T-helper 1 cell treated with Interleukin-12 subunit alpha and Interleukin-12 subunit beta and Interleukin-4 antibody, amounts not matched to agents 30 μg/mL and 1 μg/mL, for 36 hours (primary cell): Measurements from ENCODE around the gene ZNF609.

Source experiments
- H3K27ac Mint-ChIP-seq: one replicate; pipeline ENCODE4 v1.8.0; 2021; ENCODE audit warnings: mild to moderate bottlenecking, mixed read lengths
- H3K27me3 Mint-ChIP-seq: one replicate; pipeline ENCODE4 v1.8.0; 2021; ENCODE audit warnings: low read depth, mixed read lengths
- H3K36me3 Mint-ChIP-seq: one replicate; pipeline ENCODE4 v1.8.0; 2021; ENCODE audit warnings: low read depth, mixed read lengths
- H3K4me1 Mint-ChIP-seq: one replicate; pipeline ENCODE4 v1.8.0; 2021; ENCODE audit warnings: low read depth, mixed read lengths
- H3K4me3 Mint-ChIP-seq: one replicate; pipeline ENCODE4 v1.8.0; 2021; ENCODE audit warnings: mild to moderate bottlenecking, moderate library complexity, mixed read lengths
- H3K9me3 Mint-ChIP-seq: one replicate; pipeline ENCODE4 v1.8.0; 2021; ENCODE audit warnings: mixed read lengths

Gene ZNF609

GRCh38 chr15:64560998-64561397 is 100.6 kb downstream of the ZNF609 start:
- H3K27ac Mint-ChIP-seq, result no peak overlapping the region

GRCh38 chr15:64562003-64562640 is 101.7 kb downstream of the ZNF609 start:
- H3K36me3 Mint-ChIP-seq, result peaks cover 17% of the 10 kb centered on the region
- no peaks in the 10 kb centered on the region for H3K9me3 Mint-ChIP-seq
- peaks cover 24% of the 10 kb centered on the region for H3K4me1 Mint-ChIP-seq
- no peak overlapping the region for H3K27ac Mint-ChIP-seq
- no peaks in the 10 kb centered on the region for H3K27me3 Mint-ChIP-seq
- no peak overlapping the region for H3K4me3 Mint-ChIP-seq

More at GRCh38 chr15:64560998-64561397, 100.6 kb downstream of the ZNF609 start:
- Mint-ChIP-seq H3K36me3 (peaks cover 17% of the 10 kb centered on the region), H3K9me3 (no peaks in the 10 kb centered on the region), H3K4me1 (peaks cover 23% of the 10 kb centered on the region), H3K4me3 (no peak overlapping the region), H3K27me3 (no peaks in the 10 kb centered on the region)

- no peak overlapping the region for H3K4me3 Mint-ChIP-seq
- peaks cover 31% of the 10 kb centered on the region for H3K4me1 Mint-ChIP-seq
- peaks cover 19% of the 10 kb centered on the region for H3K36me3 Mint-ChIP-seq
- no peaks in the 10 kb centered on the region for H3K27me3 Mint-ChIP-seq
- H3K9me3 Mint-ChIP-seq, result no peaks in the 10 kb centered on the region
- no peak overlapping the region for H3K27ac Mint-ChIP-seq
Measured at GRCh38 chr15:64566102-64566501, 105.7 kb downstream of the ZNF609 start.

- Mint-ChIP-seq H3K27me3 (no peaks in the 10 kb centered on the region), H3K4me3 (no peak overlapping the region), H3K9me3 (no peaks in the 10 kb centered on the region), H3K36me3 (peaks cover 19% of the 10 kb centered on the region), H3K27ac (no peak overlapping the region), H3K4me1 (peaks cover 35% of the 10 kb centered on the region)
Measured at GRCh38 chr15:64566629-64567427, 106.5 kb downstream of the ZNF609 start.

- Mint-ChIP-seq H3K4me1 (peaks cover 42% of the 10 kb centered on the region), H3K36me3 (peaks cover 12% of the 10 kb centered on the region), H3K9me3 (no peaks in the 10 kb centered on the region), H3K4me3 (no peak overlapping the region), H3K27me3 (no peaks in the 10 kb centered on the region), H3K27ac (no peak overlapping the region)
Measured at GRCh38 chr15:64568765-64569164, 108.4 kb downstream of the ZNF609 start.

- no peaks in the 10 kb centered on the region for H3K27me3 Mint-ChIP-seq
Measured at GRCh38 chr15:64571857-64572291, 111.5 kb downstream of the ZNF609 start.

GRCh38 chr15:64572856-64573255 is 112.5 kb downstream of the ZNF609 start:
- Mint-ChIP-seq H3K9me3 (no peaks in the 10 kb centered on the region), H3K27ac (no peak overlapping the region), H3K27me3 (no peaks in the 10 kb centered on the region), H3K36me3 (peaks cover 10% of the 10 kb centered on the region), H3K4me3 (no peak overlapping the region), H3K4me1 (peaks cover 46% of the 10 kb centered on the region)

More at GRCh38 chr15:64571857-64572291, 111.5 kb downstream of the ZNF609 start:
- peaks cover 11% of the 10 kb centered on the region for H3K36me3 Mint-ChIP-seq
- H3K27ac Mint-ChIP-seq, result peak overlapping the region; percentile 64
- no peak overlapping the region for H3K4me3 Mint-ChIP-seq
- peaks cover 46% of the 10 kb centered on the region for H3K4me1 Mint-ChIP-seq
- no peaks in the 10 kb centered on the region for H3K9me3 Mint-ChIP-seq

- Mint-ChIP-seq H3K36me3 (peaks cover 16% of the 10 kb centered on the region), H3K27ac (no peak overlapping the region), H3K4me1 (peaks cover 32% of the 10 kb centered on the region), H3K9me3 (no peaks in the 10 kb centered on the region), H3K27me3 (no peaks in the 10 kb centered on the region), H3K4me3 (no peak overlapping the region)
Measured at GRCh38 chr15:64574301-64575017, 114.1 kb downstream of the ZNF609 start.

- Mint-ChIP-seq H3K27me3 (no peaks in the 10 kb centered on the region), H3K27ac (no peak overlapping the region), H3K4me3 (no peak overlapping the region), H3K36me3 (peaks cover 27% of the 10 kb centered on the region), H3K4me1 (peaks cover 13% of the 10 kb centered on the region), H3K9me3 (peaks cover 23% of the 10 kb centered on the region)
Measured at GRCh38 chr15:64580696-64581407, 120.5 kb downstream of the ZNF609 start.

GRCh38 chr15:64581408-64581761 is 121.0 kb downstream of the ZNF609 start:
- Mint-ChIP-seq H3K4me1 (peaks cover 13% of the 10 kb centered on the region), H3K4me3 (no peak overlapping the region), H3K27ac (no peak overlapping the region), H3K9me3 (peaks cover 23% of the 10 kb centered on the region), H3K36me3 (peaks cover 27% of the 10 kb centered on the region), H3K27me3 (no peaks in the 10 kb centered on the region)

DNA sequence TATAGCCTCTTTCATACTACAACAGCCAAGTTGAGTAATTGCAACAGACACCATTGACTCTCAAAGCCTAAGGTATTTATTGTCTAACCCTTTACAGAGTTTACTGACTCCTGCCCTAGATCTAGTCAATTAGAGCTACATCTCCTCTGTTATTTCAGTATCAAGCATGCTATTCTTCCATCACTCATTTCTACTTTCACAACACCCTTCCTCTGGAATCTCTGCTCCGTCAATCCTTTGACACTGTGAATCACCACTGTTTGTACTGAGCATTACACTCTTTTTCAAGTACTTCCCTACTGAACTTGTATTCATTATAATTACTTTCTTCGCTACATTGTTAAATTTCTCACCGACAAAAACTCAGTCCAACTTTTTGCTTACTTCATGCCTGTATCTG is 121.8 kb downstream of the ZNF609 start:
- Mint-ChIP-seq H3K27me3 (no peaks in the 10 kb centered on the region), H3K9me3 (peaks cover 23% of the 10 kb centered on the region), H3K4me1 (peaks cover 18% of the 10 kb centered on the region), H3K27ac (no peak overlapping the region), H3K36me3 (peaks cover 27% of the 10 kb centered on the region), H3K4me3 (no peak overlapping the region)

GRCh38 chr15:64583519-64583918 is 123.1 kb downstream of the ZNF609 start:
- Mint-ChIP-seq H3K27me3 (no peaks in the 10 kb centered on the region), H3K27ac (peak overlapping the region; percentile 73), H3K36me3 (peaks cover 27% of the 10 kb centered on the region), H3K9me3 (peaks cover 23% of the 10 kb centered on the region), H3K4me3 (peak overlapping the region; percentile 62), H3K4me1 (peaks cover 23% of the 10 kb centered on the region)

- H3K4me3 Mint-ChIP-seq, result peak overlapping the region; percentile 62
- peaks cover 25% of the 10 kb centered on the region for H3K36me3 Mint-ChIP-seq
Measured at GRCh38 chr15:64583983-64584382, 123.6 kb downstream of the ZNF609 start.

GRCh38 chr15:64586259-64586870 is 126.0 kb downstream of the ZNF609 start:
- H3K27ac Mint-ChIP-seq, result no peak overlapping the region
- peaks cover 7% of the 10 kb centered on the region for H3K9me3 Mint-ChIP-seq
- H3K4me3 Mint-ChIP-seq, result no peak overlapping the region
- peaks cover 39% of the 10 kb centered on the region for H3K4me1 Mint-ChIP-seq
- H3K27me3 Mint-ChIP-seq, result no peaks in the 10 kb centered on the region
- H3K36me3 Mint-ChIP-seq, result peaks cover 7% of the 10 kb centered on the region

More at GRCh38 chr15:64583983-64584382, 123.6 kb downstream of the ZNF609 start:
- Mint-ChIP-seq H3K27ac (peak overlapping the region; percentile 73), H3K9me3 (peaks cover 23% of the 10 kb centered on the region), H3K27me3 (no peaks in the 10 kb centered on the region), H3K4me1 (peaks cover 25% of the 10 kb centered on the region)
